Gastroesophageal sphincter (tissue), 3 donors: Measurements from ENCODE around the gene AXDND1.

ENCODE experiments used
- EP300 ChIP-seq: sonication (generic); formaldehyde crosslinking; IDR thresholded peaks from one replicate; pipeline ENCODE4 v1.6.1; 2017; ENCODE audit warnings: antibody characterized with exemption, mild to moderate bottlenecking
- POLR2A ChIP-seq, 2 donors: fragments of 450-650 bp; IDR thresholded peaks; one replicate each; pipeline ENCODE4 v1.6.1; 2017; ENCODE audit warnings: antibody characterized with exemption in 2 of 2, mild to moderate bottlenecking in 2 of 2, moderate library complexity in 1 of 2
- POLR2AphosphoS5 ChIP-seq: sonication (generic); formaldehyde crosslinking; IDR thresholded peaks from one replicate; pipeline ENCODE4 v1.6.1; 2017; ENCODE audit warnings: antibody characterized with exemption
- TF ChIP-seq, protein P1 (sequence below), 4 experiments: fragments of 200-600 bp in 2 of 4; fragments of 450-650 bp in 2 of 4; sonication (generic) in 1 of 4; IDR thresholded peaks; one replicate each; pipeline ENCODE4 v1.5.1; 2017 to 2019; ENCODE audit warnings: antibody characterized with exemption in 4 of 4, mild to moderate bottlenecking in 2 of 4, moderate library complexity in 2 of 4

DNA sequence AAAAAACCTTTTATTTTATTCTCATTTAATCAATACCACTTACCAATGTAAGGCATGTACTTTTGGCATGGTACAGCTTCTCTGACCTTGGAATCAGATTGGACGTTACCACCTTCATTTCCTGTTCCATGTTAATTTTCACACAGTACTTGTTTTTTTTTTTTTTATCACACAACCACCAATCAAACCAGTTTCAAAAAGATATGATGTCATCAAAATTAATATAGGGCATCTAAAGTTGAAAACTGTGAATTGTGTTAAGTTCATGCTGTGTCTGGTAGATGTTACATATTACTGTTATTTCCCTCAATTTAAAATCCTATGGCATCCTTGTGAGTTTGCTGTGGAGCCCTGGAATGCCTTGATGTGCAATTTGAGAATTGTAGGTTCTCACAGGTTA lies 124.8 kb downstream of the AXDND1 start:
- TF ChIP-seq, protein P1, sequence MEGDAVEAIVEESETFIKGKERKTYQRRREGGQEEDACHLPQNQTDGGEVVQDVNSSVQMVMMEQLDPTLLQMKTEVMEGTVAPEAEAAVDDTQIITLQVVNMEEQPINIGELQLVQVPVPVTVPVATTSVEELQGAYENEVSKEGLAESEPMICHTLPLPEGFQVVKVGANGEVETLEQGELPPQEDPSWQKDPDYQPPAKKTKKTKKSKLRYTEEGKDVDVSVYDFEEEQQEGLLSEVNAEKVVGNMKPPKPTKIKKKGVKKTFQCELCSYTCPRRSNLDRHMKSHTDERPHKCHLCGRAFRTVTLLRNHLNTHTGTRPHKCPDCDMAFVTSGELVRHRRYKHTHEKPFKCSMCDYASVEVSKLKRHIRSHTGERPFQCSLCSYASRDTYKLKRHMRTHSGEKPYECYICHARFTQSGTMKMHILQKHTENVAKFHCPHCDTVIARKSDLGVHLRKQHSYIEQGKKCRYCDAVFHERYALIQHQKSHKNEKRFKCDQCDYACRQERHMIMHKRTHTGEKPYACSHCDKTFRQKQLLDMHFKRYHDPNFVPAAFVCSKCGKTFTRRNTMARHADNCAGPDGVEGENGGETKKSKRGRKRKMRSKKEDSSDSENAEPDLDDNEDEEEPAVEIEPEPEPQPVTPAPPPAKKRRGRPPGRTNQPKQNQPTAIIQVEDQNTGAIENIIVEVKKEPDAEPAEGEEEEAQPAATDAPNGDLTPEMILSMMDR (IDR thresholded peaks at IDR 0.05) = no peak
- TF ChIP-seq POLR2A (IDR thresholded peaks at IDR 0.05) (no peak), POLR2AphosphoS5 (no peak), EP300 (no peak)
